Stimulated activated CD8-positive, alpha-beta memory T cell treated with anti-CD3 and anti-CD28 coated beads, Interleukin-15, amount 100 ng/mL, for 24 hours (primary cell): ENCODE results near the gene ALDH4A1.
"Not testable (repeated sequence)": the region's sequence is repeated elsewhere in the genome, so short reads cannot be mapped to it uniquely, and the experiment has no call there.

ENCODE experiments used
- DNase-seq: peaks from one replicate; pipeline ENCODE4 v3.0.0-alpha.2; 2020; ENCODE audit warnings: low read depth

The ALDH4A1 gene

GRCh38 chr1:18855573-18855972 lies 46.8 kb downstream of the ALDH4A1 start:
- DNase-seq, result no peak

- DNase-seq, result no peak
Measured at GRCh38 chr1:18854331-18855025, 47.9 kb downstream of the ALDH4A1 start.

GRCh38 chr1:18852501-18852900 lies 49.9 kb downstream of the ALDH4A1 start:
- no peak for DNase-seq

GRCh38 chr1:18849261-18849711 lies 53.1 kb downstream of the ALDH4A1 start:
- no peak for DNase-seq

GRCh38 chr1:18847723-18848122 lies 54.6 kb downstream of the ALDH4A1 start:
- DNase-seq, result not testable (repeated sequence)

GRCh38 chr1:18840145-18840544 lies 62.2 kb downstream of the ALDH4A1 start:
- DNase-seq, result no peak

GRCh38 chr1:18836654-18837053 lies 65.7 kb downstream of the ALDH4A1 start:
- no peak for DNase-seq

GRCh38 chr1:18832319-18832718 lies 70.0 kb downstream of the ALDH4A1 start:
- not testable (repeated sequence) for DNase-seq

GRCh38 chr1:18831656-18832055 lies 70.7 kb downstream of the ALDH4A1 start:
- no peak for DNase-seq

GRCh38 chr1:18830596-18830995 lies 71.8 kb downstream of the ALDH4A1 start:
- DNase-seq, result no peak

GRCh38 chr1:18829671-18830070 lies 72.7 kb downstream of the ALDH4A1 start:
- DNase-seq, result no peak

- DNase-seq, result no peak
Measured at GRCh38 chr1:18828224-18828623, 74.1 kb downstream of the ALDH4A1 start.

- no peak for DNase-seq
Measured at GRCh38 chr1:18823438-18823837, 78.9 kb downstream of the ALDH4A1 start.
